Measurements from ENCODE around the gene TAS1R3. TPM values are rescaled to one million over a fixed set of nuclear protein-coding genes. Genes with fewer than 3 reads are reported as not detected.

TAS1R3 gene
- total and polyA plus RNA-seq, 2 experiments from 2014 or later, result 0.14 TPM; not detected in 1

DNA sequence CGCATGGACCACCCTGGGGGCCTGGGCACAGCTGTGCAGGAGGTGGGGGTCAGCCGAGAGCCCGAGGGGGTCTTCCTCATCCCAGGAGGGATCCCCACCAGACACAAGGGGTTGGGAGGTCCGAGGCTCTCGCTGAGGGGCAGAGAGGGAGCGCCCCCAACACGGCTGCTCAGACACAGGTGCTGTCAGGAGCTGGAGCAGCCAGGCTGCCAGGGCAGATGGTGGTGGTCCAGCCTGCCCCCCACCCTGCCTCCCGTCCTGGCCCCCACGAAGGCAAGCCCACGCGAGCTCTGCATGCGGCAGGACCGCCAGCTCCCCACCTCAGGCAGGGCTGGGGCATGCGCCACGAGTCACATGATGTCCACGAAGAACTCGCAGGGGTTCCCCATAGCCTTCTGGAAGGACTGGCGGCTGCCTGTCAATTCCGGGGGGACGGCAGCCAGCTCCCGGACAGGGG is 4.7 kb downstream of the TAS1R3 start:
- no peaks in the 10 kb centered on the region for H3K79me2 ChIP-seq (replicated peaks; ENCODE audit: insufficient read depth)
- H3K4me3 Mint-ChIP-seq, result no peak overlapping the region
- no peaks in the 10 kb centered on the region for H3K9me2 ChIP-seq (ENCODE audit: insufficient read depth)
- H4K20me1 ChIP-seq (replicated peaks; ENCODE audit: insufficient read depth), result no peaks in the 10 kb centered on the region
- H3K36me3 Mint-ChIP-seq (ENCODE audit: low read depth), result peaks cover 10% of the 10 kb centered on the region
- no peaks in the 10 kb centered on the region for H3K4me1 ChIP-seq (ENCODE audit: insufficient read depth)
- TF ChIP-seq STAT1 (IDR thresholded peaks at IDR 0.05; ENCODE audit: unreplicated experiment), result no peak
- no peak for TF ChIP-seq JUNB (IDR thresholded peaks at IDR 0.05; ENCODE audit: unreplicated experiment)
- no peak for TF ChIP-seq NANOG (IDR thresholded peaks at IDR 0.05; ENCODE audit: borderline replicate concordance)
- TF ChIP-seq CREB1 (CRISPR knock-in tag; IDR thresholded peaks at IDR 0.05; ENCODE audit: low read depth), result no peak
- TF ChIP-seq, protein P1, sequence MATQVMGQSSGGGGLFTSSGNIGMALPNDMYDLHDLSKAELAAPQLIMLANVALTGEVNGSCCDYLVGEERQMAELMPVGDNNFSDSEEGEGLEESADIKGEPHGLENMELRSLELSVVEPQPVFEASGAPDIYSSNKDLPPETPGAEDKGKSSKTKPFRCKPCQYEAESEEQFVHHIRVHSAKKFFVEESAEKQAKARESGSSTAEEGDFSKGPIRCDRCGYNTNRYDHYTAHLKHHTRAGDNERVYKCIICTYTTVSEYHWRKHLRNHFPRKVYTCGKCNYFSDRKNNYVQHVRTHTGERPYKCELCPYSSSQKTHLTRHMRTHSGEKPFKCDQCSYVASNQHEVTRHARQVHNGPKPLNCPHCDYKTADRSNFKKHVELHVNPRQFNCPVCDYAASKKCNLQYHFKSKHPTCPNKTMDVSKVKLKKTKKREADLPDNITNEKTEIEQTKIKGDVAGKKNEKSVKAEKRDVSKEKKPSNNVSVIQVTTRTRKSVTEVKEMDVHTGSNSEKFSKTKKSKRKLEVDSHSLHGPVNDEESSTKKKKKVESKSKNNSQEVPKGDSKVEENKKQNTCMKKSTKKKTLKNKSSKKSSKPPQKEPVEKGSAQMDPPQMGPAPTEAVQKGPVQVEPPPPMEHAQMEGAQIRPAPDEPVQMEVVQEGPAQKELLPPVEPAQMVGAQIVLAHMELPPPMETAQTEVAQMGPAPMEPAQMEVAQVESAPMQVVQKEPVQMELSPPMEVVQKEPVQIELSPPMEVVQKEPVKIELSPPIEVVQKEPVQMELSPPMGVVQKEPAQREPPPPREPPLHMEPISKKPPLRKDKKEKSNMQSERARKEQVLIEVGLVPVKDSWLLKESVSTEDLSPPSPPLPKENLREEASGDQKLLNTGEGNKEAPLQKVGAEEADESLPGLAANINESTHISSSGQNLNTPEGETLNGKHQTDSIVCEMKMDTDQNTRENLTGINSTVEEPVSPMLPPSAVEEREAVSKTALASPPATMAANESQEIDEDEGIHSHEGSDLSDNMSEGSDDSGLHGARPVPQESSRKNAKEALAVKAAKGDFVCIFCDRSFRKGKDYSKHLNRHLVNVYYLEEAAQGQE (IDR thresholded peaks at IDR 0.05; ENCODE audit: unreplicated experiment), result no peak
- no peak for TF ChIP-seq ZNF114 (CRISPR knock-in tag; IDR thresholded peaks at IDR 0.05)
- no peak for TF ChIP-seq POLR2AphosphoS5 (IDR thresholded peaks at IDR 0.05; ENCODE audit: low read depth)
- no peak for TF ChIP-seq EZH2 (IDR thresholded peaks at IDR 0.05; ENCODE audit: low read depth, unreplicated experiment)
- TF ChIP-seq, protein P2, sequence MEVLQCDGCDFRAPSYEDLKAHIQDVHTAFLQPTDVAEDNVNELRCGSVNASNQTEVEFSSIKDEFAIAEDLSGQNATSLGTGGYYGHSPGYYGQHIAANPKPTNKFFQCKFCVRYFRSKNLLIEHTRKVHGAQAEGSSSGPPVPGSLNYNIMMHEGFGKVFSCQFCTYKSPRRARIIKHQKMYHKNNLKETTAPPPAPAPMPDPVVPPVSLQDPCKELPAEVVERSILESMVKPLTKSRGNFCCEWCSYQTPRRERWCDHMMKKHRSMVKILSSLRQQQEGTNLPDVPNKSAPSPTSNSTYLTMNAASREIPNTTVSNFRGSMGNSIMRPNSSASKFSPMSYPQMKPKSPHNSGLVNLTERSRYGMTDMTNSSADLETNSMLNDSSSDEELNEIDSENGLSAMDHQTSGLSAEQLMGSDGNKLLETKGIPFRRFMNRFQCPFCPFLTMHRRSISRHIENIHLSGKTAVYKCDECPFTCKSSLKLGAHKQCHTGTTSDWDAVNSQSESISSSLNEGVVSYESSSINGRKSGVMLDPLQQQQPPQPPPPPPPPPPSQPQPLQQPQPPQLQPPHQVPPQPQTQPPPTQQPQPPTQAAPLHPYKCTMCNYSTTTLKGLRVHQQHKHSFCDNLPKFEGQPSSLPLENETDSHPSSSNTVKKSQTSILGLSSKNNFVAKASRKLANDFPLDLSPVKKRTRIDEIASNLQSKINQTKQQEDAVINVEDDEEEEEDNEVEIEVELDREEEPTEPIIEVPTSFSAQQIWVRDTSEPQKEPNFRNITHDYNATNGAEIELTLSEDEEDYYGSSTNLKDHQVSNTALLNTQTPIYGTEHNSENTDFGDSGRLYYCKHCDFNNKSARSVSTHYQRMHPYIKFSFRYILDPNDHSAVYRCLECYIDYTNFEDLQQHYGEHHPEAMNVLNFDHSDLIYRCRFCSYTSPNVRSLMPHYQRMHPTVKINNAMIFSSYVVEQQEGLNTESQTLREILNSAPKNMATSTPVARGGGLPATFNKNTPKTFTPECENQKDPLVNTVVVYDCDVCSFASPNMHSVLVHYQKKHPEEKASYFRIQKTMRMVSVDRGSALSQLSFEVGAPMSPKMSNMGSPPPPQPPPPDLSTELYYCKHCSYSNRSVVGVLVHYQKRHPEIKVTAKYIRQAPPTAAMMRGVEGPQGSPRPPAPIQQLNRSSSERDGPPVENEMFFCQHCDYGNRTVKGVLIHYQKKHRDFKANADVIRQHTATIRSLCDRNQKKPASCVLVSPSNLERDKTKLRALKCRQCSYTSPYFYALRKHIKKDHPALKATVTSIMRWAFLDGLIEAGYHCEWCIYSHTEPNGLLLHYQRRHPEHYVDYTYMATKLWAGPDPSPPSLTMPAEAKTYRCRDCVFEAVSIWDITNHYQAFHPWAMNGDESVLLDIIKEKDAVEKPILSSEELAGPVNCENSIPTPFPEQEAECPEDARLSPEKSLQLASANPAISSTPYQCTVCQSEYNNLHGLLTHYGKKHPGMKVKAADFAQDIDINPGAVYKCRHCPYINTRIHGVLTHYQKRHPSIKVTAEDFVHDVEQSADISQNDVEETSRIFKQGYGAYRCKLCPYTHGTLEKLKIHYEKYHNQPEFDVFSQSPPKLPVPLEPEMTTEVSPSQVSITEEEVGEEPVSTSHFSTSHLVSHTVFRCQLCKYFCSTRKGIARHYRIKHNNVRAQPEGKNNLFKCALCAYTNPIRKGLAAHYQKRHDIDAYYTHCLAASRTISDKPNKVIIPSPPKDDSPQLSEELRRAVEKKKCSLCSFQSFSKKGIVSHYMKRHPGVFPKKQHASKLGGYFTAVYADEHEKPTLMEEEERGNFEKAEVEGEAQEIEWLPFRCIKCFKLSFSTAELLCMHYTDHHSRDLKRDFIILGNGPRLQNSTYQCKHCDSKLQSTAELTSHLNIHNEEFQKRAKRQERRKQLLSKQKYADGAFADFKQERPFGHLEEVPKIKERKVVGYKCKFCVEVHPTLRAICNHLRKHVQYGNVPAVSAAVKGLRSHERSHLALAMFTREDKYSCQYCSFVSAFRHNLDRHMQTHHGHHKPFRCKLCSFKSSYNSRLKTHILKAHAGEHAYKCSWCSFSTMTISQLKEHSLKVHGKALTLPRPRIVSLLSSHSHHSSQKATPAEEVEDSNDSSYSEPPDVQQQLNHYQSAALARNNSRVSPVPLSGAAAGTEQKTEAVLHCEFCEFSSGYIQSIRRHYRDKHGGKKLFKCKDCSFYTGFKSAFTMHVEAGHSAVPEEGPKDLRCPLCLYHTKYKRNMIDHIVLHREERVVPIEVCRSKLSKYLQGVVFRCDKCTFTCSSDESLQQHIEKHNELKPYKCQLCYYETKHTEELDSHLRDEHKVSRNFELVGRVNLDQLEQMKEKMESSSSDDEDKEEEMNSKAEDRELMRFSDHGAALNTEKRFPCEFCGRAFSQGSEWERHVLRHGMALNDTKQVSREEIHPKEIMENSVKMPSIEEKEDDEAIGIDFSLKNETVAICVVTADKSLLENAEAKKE (CRISPR knock-in tag; IDR thresholded peaks at IDR 0.05), result no peak
- TF ChIP-seq, protein P3, sequence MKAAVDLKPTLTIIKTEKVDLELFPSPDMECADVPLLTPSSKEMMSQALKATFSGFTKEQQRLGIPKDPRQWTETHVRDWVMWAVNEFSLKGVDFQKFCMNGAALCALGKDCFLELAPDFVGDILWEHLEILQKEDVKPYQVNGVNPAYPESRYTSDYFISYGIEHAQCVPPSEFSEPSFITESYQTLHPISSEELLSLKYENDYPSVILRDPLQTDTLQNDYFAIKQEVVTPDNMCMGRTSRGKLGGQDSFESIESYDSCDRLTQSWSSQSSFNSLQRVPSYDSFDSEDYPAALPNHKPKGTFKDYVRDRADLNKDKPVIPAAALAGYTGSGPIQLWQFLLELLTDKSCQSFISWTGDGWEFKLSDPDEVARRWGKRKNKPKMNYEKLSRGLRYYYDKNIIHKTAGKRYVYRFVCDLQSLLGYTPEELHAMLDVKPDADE (IDR thresholded peaks at IDR 0.05), result no peak
- TF ChIP-seq, protein P4, sequence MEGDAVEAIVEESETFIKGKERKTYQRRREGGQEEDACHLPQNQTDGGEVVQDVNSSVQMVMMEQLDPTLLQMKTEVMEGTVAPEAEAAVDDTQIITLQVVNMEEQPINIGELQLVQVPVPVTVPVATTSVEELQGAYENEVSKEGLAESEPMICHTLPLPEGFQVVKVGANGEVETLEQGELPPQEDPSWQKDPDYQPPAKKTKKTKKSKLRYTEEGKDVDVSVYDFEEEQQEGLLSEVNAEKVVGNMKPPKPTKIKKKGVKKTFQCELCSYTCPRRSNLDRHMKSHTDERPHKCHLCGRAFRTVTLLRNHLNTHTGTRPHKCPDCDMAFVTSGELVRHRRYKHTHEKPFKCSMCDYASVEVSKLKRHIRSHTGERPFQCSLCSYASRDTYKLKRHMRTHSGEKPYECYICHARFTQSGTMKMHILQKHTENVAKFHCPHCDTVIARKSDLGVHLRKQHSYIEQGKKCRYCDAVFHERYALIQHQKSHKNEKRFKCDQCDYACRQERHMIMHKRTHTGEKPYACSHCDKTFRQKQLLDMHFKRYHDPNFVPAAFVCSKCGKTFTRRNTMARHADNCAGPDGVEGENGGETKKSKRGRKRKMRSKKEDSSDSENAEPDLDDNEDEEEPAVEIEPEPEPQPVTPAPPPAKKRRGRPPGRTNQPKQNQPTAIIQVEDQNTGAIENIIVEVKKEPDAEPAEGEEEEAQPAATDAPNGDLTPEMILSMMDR (conservative IDR thresholded peaks at IDR 0.05; ENCODE audit: low read depth in 2 of 2), result no peak
- TF ChIP-seq EZH2phosphoT487 (IDR thresholded peaks at IDR 0.05; ENCODE audit: unreplicated experiment), result no peak
- no peak for TF ChIP-seq ZNF331 (CRISPR knock-in tag; IDR thresholded peaks at IDR 0.05; ENCODE audit: low read depth)
- peaks cover 10% of the 10 kb centered on the region for H3F3A ChIP-seq (replicated peaks; ENCODE audit: low read depth)
- no peak overlapping the region for H3K4me2 ChIP-seq
- no peak for ATAC-seq
- no peak overlapping the region for H3K4me3 ChIP-seq
- H3K9me3 Mint-ChIP-seq, result no peaks in the 10 kb centered on the region; the same call in 2 of the 3 replicates
- no peak overlapping the region for H3K27ac Mint-ChIP-seq
- H3K4me1 Mint-ChIP-seq, result no peaks in the 10 kb centered on the region
- H3K36me3 ChIP-seq (ENCODE audit: insufficient read depth), result no peaks in the 10 kb centered on the region
- peaks cover 9% of the 10 kb centered on the region for H3K27me3 Mint-ChIP-seq (ENCODE audit: insufficient read depth, low read depth, poor library complexity)
- no peak overlapping the region for H3K27ac ChIP-seq (ENCODE audit: low read depth)
- H2AFZ ChIP-seq, result no peak overlapping the region
- H3K27me3 ChIP-seq (ENCODE audit: insufficient read depth), result no peaks in the 10 kb centered on the region
- no peak for DNase-seq (ENCODE audit: low spot score)
